ENCODE data around the gene PGA4.

GRCh38 chr11:61172888-61173287, 49.3 kb upstream of the PGA4 start:
- TF ChIP-seq POLR2A (IDR thresholded peaks at IDR 0.05) (no peak), CTCF (IDR thresholded peaks at IDR 0.05) (no peak)

All from esophagus squamous epithelium (tissue), 4 donors.